Measurements from ENCODE around the gene APC2. TPM values are rescaled to one million over a fixed set of nuclear protein-coding genes. Genes with fewer than 3 reads are reported as not detected.

Gene APC2
- total RNA-seq, 1 experiment from 2014 or later: 0.68 TPM

GRCh38 chr19:1410789-1411188 lies 39.1 kb upstream of the APC2 start:
- H3K27me3 ChIP-seq (ENCODE audit: insufficient read depth, low read length): no peaks in the 10 kb centered on the region
- WGBS (ENCODE audit: extremely low coverage, insufficient read length, low lambda C conversion rate): no CpG with 5 or more reads among the region's 9 CpGs
- H3K9me3 Mint-ChIP-seq: peaks cover 0 to 2% of the 10 kb centered on the region in 2 experiments; a peak in 1 of 5 replicates
- H3K14ac ChIP-seq (ENCODE audit: insufficient read depth, low read length): no peak overlapping the region
- no peak overlapping the region for H2AK5ac ChIP-seq (ENCODE audit: insufficient read length, low read length)
- H2AFZ ChIP-seq (ENCODE audit: low read length): no peak overlapping the region
- H3K4me1 Mint-ChIP-seq: peaks cover 45 to 51% of the 10 kb centered on the region in 2 experiments
- H4K5ac ChIP-seq (ENCODE audit: insufficient read length, low read depth, low read length): no peak overlapping the region
- H3K4me2 ChIP-seq (ENCODE audit: insufficient read depth, insufficient read length, low read length): no peak overlapping the region
- H3K79me1 ChIP-seq (ENCODE audit: insufficient read depth, low read depth, low read length, poor library complexity, severe bottlenecking): no peaks in the 10 kb centered on the region
- H3K4ac ChIP-seq (ENCODE audit: low read depth, low read length): no peak overlapping the region
- H3K23me2 ChIP-seq (ENCODE audit: insufficient read length, low read depth, low read length, poor library complexity, severe bottlenecking): peaks cover 6% of the 10 kb centered on the region
- 0 out of 2 replicates have a peak, but pooled peaks cover 1% of the 10 kb centered on the region for H3K27me3 Mint-ChIP-seq (ENCODE audit: low read depth)
- H3K4me1 ChIP-seq (ENCODE audit: insufficient read depth, low read length): no peaks in the 10 kb centered on the region; the same call in 1 of the 2 replicates
- TF ChIP-seq CTCF (conservative IDR thresholded peaks at IDR 0.05): no peak
- no peak overlapping the region for H4K91ac ChIP-seq (ENCODE audit: insufficient read length, low read depth, low read length)
- H3K79me2 ChIP-seq (ENCODE audit: insufficient read depth, low read length): peaks cover 61% of the 10 kb centered on the region
- H2BK15ac ChIP-seq (ENCODE audit: low read depth, low read length): no peak overlapping the region
- no peak overlapping the region for H3T11ph ChIP-seq (ENCODE audit: low read length)
- H2BK20ac ChIP-seq (ENCODE audit: low read depth, low read length, poor library complexity, severe bottlenecking): no peak overlapping the region
- peaks cover 16 to 43% (median 35%) of the 10 kb centered on the region in 3 experiments for H3K36me3 Mint-ChIP-seq (ENCODE audit: insufficient read depth in 1 of 3, low read depth in 3 of 3)
- H3K56ac ChIP-seq (ENCODE audit: insufficient read length, low read depth, low read length): no peak overlapping the region
- H3K4me3 Mint-ChIP-seq: peak overlapping the region; percentile 14 to 21
- H4K20me1 ChIP-seq (ENCODE audit: control insufficient read depth, insufficient read depth, insufficient read length): no peaks in the 10 kb centered on the region
- H3K18ac ChIP-seq (ENCODE audit: insufficient read length, low read depth, low read length): no peak overlapping the region
- H3K9ac ChIP-seq (ENCODE audit: extremely low read depth, insufficient read length, low read length): no peak overlapping the region
- no peak overlapping the region for H2BK12ac ChIP-seq (ENCODE audit: insufficient read length, low read depth, low read length)
- no peak overlapping the region for H3K27ac ChIP-seq (ENCODE audit: insufficient read length, low read depth, low read length)
- no peak overlapping the region for H2BK5ac ChIP-seq (ENCODE audit: insufficient read length, low read length)
- no peak overlapping the region for H3K23ac ChIP-seq (ENCODE audit: insufficient read length, low read depth, low read length)
- no peaks in the 10 kb centered on the region for H3K9me3 ChIP-seq (ENCODE audit: control insufficient read depth, low read depth, low read length)
- no peak overlapping the region for H4K8ac ChIP-seq (replicated peaks; ENCODE audit: insufficient read length, low read depth, low read length)
- H3K27ac Mint-ChIP-seq: peak overlapping the region; percentile 38 to 97 (median 60)
- no peak overlapping the region for H2BK120ac ChIP-seq (ENCODE audit: low read depth, low read length, poor library complexity, severe bottlenecking)
- no peak for DNase-seq
